ENCODE measurements around the gene HELB.

Gene HELB

GRCh38 chr12:66361703-66362102 lies 59.4 kb downstream of the HELB start:
- DNase-seq (ENCODE audit: low read depth), result no peak

DNA sequence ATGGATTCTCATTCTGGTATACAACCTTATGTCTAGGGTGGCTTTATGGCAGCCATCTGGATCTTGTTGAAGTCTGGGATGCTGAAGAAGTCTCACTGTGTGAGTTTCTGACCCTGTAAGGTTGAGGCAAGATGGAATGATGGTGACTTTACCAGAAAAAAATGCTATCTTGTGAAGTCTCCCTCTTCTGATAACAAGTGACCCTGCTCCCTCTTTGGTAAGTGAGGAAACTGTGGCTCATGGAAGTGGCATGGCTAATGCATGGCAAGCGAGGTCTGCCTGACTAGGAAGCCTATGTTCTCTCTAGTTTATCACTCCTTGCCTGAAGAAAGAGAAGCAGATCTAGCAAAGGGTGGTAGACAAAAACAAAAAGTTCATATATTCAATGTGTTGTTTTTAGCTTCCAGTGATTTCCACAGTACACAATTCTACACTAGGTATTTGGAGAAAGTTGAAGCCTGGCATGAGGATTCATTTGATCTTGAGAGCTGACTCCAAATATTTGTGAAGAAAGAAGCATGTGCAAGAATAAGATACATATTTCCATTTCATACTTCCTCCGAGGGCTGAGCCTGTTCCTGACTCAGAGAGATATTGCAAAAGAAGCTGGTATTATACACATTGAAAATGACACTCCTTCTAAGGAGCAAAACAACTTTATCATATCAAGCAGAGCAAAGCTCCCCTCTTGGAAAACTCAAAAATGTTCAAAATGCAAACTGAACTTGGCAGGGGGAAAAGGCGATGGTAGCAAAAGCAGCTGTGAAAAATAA lies 63.6 kb downstream of the HELB start:
- no peak for DNase-seq (ENCODE audit: low read depth)

DNA sequence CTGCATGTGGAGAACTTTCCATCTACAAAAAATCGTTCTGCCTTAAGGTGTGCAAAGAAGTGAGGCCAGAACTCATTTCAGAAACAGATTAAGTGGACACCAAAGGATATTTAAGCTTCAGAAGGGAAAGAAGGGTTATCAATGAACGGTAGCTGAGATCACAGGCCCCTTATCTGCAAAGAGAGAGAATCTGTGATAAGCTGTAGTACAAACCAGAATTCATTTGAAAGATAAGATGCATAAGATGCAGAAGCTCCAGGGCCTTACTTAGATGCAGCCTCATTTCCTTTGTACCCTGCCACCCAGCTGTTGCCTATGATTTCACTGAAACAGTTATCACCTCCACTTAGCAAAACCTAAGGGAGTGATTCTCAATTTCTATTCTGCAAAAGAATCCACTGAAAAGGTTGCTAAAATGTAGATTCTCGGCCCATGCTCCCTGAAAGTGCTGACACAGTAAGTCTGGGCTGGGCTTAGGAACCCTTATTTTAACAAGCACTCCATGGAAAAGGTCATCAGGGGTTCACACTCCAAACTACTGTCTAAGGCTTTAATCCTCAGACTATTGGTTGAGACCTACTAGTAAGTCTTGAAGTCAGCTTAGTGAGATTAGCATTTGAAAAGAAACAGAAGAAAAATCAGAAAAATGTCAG lies 64.8 kb downstream of the HELB start:
- no peak for DNase-seq (ENCODE audit: low read depth)

DNA sequence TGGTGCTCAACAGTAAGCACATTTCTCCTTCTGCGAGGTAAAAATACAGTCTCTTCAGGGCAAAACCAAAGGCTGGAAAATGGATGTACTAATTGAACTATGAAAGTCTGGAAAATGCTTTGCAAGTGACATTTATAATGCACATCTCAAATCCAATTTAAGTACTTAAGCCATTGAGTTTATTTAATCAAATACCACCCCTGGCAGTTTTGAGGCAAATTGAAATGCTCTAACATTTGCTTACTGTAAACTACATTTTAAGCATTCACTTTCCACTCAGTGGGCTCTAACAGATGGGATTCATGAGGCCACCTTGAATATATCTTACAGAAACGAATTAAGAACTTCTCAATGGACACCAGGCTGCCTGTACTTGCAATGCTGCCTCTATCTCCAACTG lies 69.7 kb downstream of the HELB start:
- DNase-seq (ENCODE audit: low read depth), result no peak

DNA sequence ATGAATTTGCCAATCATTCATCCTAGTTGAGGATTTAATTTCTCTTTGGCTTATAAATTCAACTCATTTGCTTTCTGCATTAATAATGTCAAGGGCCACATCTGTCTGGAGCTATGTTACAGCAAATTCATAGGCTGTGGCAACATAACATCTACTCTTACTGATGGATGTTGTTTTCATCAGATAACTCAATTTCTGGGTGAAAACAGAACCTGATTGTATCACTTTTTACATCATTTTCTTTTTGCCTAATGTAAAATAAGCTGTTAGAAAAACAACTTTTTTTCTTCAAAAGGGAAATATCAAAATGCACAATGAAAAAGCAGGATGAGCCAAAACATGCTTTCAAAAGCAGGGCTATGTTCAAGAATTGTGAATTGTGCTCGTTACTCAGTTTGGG lies 73.3 kb downstream of the HELB start:
- DNase-seq (ENCODE audit: low read depth), result no peak

- DNase-seq (ENCODE audit: low read depth), result no peak
Measured at GRCh38 chr12:66379616-66380015, 77.3 kb downstream of the HELB start.

- no peak for DNase-seq (ENCODE audit: low read depth)
Measured at GRCh38 chr12:66380769-66381535, 78.7 kb downstream of the HELB start.

DNA sequence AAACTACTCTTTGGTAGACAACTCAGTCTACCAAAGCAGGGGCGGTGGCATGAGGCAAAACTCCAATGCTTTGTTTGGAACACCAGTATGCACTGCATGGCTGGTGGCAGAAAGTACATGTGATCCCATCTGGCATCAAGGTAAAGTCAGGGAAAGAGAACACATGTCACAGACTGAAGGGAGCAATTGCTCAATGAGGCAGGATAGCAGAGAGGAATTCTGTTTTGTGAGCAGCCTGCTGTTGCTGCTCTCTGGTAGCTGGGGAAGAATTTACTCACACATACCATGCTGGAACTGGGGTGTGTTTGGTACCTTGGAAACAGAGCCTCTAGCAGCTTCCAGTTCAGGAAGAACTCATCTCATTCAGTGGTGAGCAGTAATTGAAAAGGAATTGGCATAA lies 84.8 kb downstream of the HELB start:
- DNase-seq (ENCODE audit: low read depth), result no peak

All from activated T-cell treated with anti-CD3 and anti-CD28 coated beads for 1 hour (primary cell).